Measurements from ENCODE around the gene MYCN.

GRCh38 chr2:15892151-15892880, 48.0 kb upstream of the MYCN start:
- no peak for TF ChIP-seq CTCF (IDR thresholded peaks at IDR 0.05; ENCODE audit: poor library complexity)
- no peak for TF ChIP-seq EZH2 (IDR thresholded peaks at IDR 0.05; ENCODE audit: borderline replicate concordance)
